Neural cell (in vitro differentiated cells): Measurements from ENCODE around the gene KRTAP4-16. TPM values are rescaled to one million over a fixed set of nuclear protein-coding genes. Genes with fewer than 3 reads are reported as not detected.

Experiments used
- H2AFZ ChIP-seq: fragments of 200-600, 300-800 bp; sonication (generic), shearing (Covaris generic); 2 replicates; pipeline ENCODE4 v1.6.0; 2014; ENCODE audit warnings: low read depth, mild to moderate bottlenecking, antibody characterized with exemption, low read length, moderate library complexity
- H3F3A ChIP-seq: fragments of 200-600 bp; shearing (Covaris generic); 2 replicates; pipeline ENCODE4 v1.6.1; 2016; ENCODE audit warnings: mild to moderate bottlenecking, moderate library complexity, mixed read lengths, antibody characterized with exemption, low read length; ENCODE audit not compliant: insufficient read depth, poor library complexity, severe bottlenecking
- H3K27ac ChIP-seq: fragments of 200-600, 300-800 bp; sonication (generic), shearing (Covaris generic); 2 replicates; pipeline ENCODE4 v1.5.1; 2014; ENCODE audit warnings: mild to moderate bottlenecking, low read length, moderate library complexity
- H3K27me3 ChIP-seq: fragments of 300-800, 200-600 bp; sonication (generic), shearing (Covaris generic); 2 replicates; pipeline ENCODE4 v1.6.0; 2014; ENCODE audit warnings: mild to moderate bottlenecking, low read depth, low read length, moderate library complexity; ENCODE audit not compliant: insufficient read depth
- H3K36me3 ChIP-seq: fragments of 300-800, 200-600 bp; sonication (generic), shearing (Covaris generic); 2 replicates; pipeline ENCODE4 v1.5.1; 2014; ENCODE audit warnings: mild to moderate bottlenecking, antibody characterized with exemption, low read length, moderate library complexity; ENCODE audit not compliant: insufficient read depth
- H3K4me2 ChIP-seq: fragments of 300-800, 200-600 bp; sonication (generic), shearing (Covaris generic); 2 replicates; pipeline ENCODE4 v1.6.0; 2014; ENCODE audit warnings: mild to moderate bottlenecking, low read length
- H3K4me3 ChIP-seq: fragments of 300-800, 200-600 bp; sonication (generic), shearing (Covaris generic); 2 replicates; pipeline ENCODE4 v1.5.1; 2014; ENCODE audit warnings: mild to moderate bottlenecking, low read length, moderate library complexity
- H3K79me2 ChIP-seq: fragments of 200-600 bp; shearing (Covaris generic); replicated peaks from 2 replicates; pipeline ENCODE4 v1.6.0; 2014; ENCODE audit warnings: mild to moderate bottlenecking, low read length, moderate library complexity; ENCODE audit not compliant: insufficient read depth
- H3K9ac ChIP-seq: fragments of 300-800, 200-600 bp; sonication (generic), shearing (Covaris generic); 2 replicates; pipeline ENCODE4 v1.6.1; 2016; ENCODE audit warnings: mild to moderate bottlenecking, low read length, mixed read lengths
- H3K9me2 ChIP-seq: fragments of 200-600 bp; shearing (Covaris generic); 2 replicates; pipeline ENCODE4 v1.6.1; 2016; ENCODE audit warnings: mild to moderate bottlenecking, low read length, mixed read lengths; ENCODE audit not compliant: insufficient read depth
- H3K9me3 ChIP-seq: fragments of 200-600, 300-800 bp; sonication (generic), shearing (Covaris generic); 2 replicates; pipeline ENCODE4 v1.6.1; 2016; ENCODE audit warnings: mild to moderate bottlenecking, mixed run types, low read length, moderate library complexity, mixed read lengths
- H4K20me1 ChIP-seq: fragments of 200-600 bp; shearing (Covaris generic); 2 replicates; pipeline ENCODE4 v1.6.1; 2016; ENCODE audit warnings: mild to moderate bottlenecking, mixed run types; ENCODE audit not compliant: insufficient read depth
- EP300 ChIP-seq: fragments of 450-650 bp; conservative IDR thresholded peaks from 2 replicates; pipeline ENCODE4 v1.6.1; 2014; ENCODE audit warnings: antibody characterized with exemption, mild to moderate bottlenecking, moderate library complexity; ENCODE audit not compliant: poor library complexity, severe bottlenecking
- EZH2 ChIP-seq: fragments of 200-600, 300-800 bp; shearing (Covaris generic), sonication (generic); IDR thresholded peaks from 2 replicates; pipeline ENCODE4 v1.6.1; 2014; ENCODE audit warnings: antibody characterized with exemption, low read length, borderline replicate concordance, mild to moderate bottlenecking; ENCODE audit not compliant: insufficient read depth, poor library complexity, severe bottlenecking
- MXI1 ChIP-seq: fragments of 450-650 bp; conservative IDR thresholded peaks from 2 replicates; pipeline ENCODE4 v1.6.1; 2014; ENCODE audit warnings: antibody characterized with exemption, mild to moderate bottlenecking; ENCODE audit not compliant: poor library complexity, severe bottlenecking
- POLR2AphosphoS5 ChIP-seq: IDR thresholded peaks from 2 replicates; pipeline ENCODE4 v1.6.1; 2012
- RAD21 ChIP-seq: fragments of 450-650 bp; conservative IDR thresholded peaks from 2 replicates; pipeline ENCODE4 v1.6.1; 2014; ENCODE audit warnings: antibody characterized with exemption, mild to moderate bottlenecking, moderate library complexity
- SMC3 ChIP-seq: fragments of 450-650 bp; conservative IDR thresholded peaks from 2 replicates; pipeline ENCODE4 v1.6.1; 2014; ENCODE audit warnings: antibody characterized with exemption, mild to moderate bottlenecking, moderate library complexity; ENCODE audit not compliant: poor library complexity
- TAF1 ChIP-seq: IDR thresholded peaks from 2 replicates; pipeline ENCODE4 v1.6.1; 2012; ENCODE audit warnings: low read depth
- polyA plus RNA-seq: library from polyadenylated mRNA; depleted of rRNA; stranded (reverse); fragments of >200 nt; gene quantifications from 2 replicates; pipeline ENCODE4 v1.2.3, GENCODE V29; 2014
- TF ChIP-seq, protein P1 (sequence below): IDR thresholded peaks from 2 replicates; pipeline ENCODE4 v1.6.1; 2012; ENCODE audit warnings: borderline replicate concordance
- TF ChIP-seq, protein P2 (sequence below): fragments of 450-650 bp; IDR thresholded peaks from 2 replicates; pipeline ENCODE4 v1.5.1; 2014; ENCODE audit warnings: antibody characterized with exemption, mild to moderate bottlenecking, moderate library complexity; ENCODE audit not compliant: poor library complexity, severe bottlenecking

Gene KRTAP4-16
- polyA plus RNA-seq, 1 donor from 2014 or later: not detected

DNA sequence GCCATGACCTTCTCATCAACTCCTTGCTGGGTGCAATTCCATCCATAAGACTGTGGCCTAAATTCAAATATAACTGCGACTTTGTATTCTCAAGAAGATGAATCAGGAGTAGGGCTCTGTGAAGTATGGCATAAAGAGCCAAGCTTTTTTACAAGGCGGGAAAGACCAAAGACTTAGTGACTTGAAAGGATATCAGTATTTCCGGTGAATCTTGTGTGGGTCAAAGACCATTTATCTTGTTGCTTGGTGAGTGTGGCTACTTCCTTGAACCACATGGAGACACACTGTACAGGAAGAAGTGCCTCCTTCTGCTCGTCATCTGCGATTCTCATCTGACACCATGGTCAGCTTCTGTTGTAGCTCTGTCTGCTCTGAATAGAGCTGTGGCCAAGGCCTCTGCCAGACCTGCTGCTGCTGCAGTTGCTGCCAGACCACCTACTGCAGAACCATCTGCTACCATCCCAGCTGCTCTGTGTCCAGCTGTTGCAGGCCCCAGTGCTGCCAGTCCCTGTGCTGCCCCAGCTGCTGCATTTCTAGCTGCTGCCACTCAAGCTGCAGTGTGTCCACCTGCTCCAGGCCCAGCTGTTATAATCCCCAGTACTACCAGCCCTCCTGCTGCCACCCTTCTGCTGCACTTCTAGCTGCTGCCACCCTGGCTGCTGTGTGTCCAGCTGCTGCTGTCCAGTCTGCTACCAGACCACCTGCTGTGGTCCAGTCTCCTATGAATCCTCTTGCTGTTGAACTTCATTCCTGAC is 30.2 kb downstream of the KRTAP4-16 start:
- no peak overlapping the region for H3K27ac ChIP-seq
- TF ChIP-seq POLR2AphosphoS5 (no peak), SMC3 (no peak), EZH2 (no peak), EP300 (no peak), TAF1 (no peak), RAD21 (no peak), MXI1 (no peak)
- TF ChIP-seq, protein P1, sequence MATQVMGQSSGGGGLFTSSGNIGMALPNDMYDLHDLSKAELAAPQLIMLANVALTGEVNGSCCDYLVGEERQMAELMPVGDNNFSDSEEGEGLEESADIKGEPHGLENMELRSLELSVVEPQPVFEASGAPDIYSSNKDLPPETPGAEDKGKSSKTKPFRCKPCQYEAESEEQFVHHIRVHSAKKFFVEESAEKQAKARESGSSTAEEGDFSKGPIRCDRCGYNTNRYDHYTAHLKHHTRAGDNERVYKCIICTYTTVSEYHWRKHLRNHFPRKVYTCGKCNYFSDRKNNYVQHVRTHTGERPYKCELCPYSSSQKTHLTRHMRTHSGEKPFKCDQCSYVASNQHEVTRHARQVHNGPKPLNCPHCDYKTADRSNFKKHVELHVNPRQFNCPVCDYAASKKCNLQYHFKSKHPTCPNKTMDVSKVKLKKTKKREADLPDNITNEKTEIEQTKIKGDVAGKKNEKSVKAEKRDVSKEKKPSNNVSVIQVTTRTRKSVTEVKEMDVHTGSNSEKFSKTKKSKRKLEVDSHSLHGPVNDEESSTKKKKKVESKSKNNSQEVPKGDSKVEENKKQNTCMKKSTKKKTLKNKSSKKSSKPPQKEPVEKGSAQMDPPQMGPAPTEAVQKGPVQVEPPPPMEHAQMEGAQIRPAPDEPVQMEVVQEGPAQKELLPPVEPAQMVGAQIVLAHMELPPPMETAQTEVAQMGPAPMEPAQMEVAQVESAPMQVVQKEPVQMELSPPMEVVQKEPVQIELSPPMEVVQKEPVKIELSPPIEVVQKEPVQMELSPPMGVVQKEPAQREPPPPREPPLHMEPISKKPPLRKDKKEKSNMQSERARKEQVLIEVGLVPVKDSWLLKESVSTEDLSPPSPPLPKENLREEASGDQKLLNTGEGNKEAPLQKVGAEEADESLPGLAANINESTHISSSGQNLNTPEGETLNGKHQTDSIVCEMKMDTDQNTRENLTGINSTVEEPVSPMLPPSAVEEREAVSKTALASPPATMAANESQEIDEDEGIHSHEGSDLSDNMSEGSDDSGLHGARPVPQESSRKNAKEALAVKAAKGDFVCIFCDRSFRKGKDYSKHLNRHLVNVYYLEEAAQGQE: no peak
- TF ChIP-seq, protein P2, sequence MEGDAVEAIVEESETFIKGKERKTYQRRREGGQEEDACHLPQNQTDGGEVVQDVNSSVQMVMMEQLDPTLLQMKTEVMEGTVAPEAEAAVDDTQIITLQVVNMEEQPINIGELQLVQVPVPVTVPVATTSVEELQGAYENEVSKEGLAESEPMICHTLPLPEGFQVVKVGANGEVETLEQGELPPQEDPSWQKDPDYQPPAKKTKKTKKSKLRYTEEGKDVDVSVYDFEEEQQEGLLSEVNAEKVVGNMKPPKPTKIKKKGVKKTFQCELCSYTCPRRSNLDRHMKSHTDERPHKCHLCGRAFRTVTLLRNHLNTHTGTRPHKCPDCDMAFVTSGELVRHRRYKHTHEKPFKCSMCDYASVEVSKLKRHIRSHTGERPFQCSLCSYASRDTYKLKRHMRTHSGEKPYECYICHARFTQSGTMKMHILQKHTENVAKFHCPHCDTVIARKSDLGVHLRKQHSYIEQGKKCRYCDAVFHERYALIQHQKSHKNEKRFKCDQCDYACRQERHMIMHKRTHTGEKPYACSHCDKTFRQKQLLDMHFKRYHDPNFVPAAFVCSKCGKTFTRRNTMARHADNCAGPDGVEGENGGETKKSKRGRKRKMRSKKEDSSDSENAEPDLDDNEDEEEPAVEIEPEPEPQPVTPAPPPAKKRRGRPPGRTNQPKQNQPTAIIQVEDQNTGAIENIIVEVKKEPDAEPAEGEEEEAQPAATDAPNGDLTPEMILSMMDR: no peak
- no peaks in the 10 kb centered on the region for H4K20me1 ChIP-seq
- H3K4me2 ChIP-seq: no peak overlapping the region
- no peaks in the 10 kb centered on the region for H3K36me3 ChIP-seq
- no peaks in the 10 kb centered on the region for H3F3A ChIP-seq
- H2AFZ ChIP-seq: no peak overlapping the region
- no peaks in the 10 kb centered on the region for H3K9me3 ChIP-seq
- H3K27me3 ChIP-seq: no peaks in the 10 kb centered on the region
- H3K9me2 ChIP-seq: no peaks in the 10 kb centered on the region
- H3K4me3 ChIP-seq: no peak overlapping the region
- no peak overlapping the region for H3K9ac ChIP-seq
- H3K79me2 ChIP-seq: no peaks in the 10 kb centered on the region

DNA sequence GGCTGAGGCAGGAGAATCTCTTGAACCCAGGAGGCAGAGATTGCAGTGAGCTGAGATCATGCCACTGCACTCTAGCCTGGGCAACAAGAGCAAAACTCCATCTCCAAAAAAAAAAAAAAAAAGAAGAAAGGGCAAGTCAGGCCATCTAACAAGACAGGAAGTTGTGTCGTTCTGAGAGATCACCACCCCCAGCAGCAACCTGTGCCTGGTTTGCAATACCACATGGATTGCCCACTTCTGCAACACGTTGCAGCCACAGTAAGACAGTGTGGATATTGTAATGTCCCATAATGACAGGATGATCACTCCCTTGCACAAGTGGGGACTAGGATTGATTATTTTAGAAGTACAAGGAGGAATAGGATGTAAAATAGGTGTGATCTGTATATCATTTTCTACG is 33.0 kb downstream of the KRTAP4-16 start:
- Histone ChIP-seq H3K4me2 (no peak overlapping the region), H3K27me3 (no peaks in the 10 kb centered on the region), H3K27ac (no peak overlapping the region), H4K20me1 (no peaks in the 10 kb centered on the region), H3K9me3 (no peaks in the 10 kb centered on the region), H3K9me2 (no peaks in the 10 kb centered on the region), H2AFZ (no peak overlapping the region), H3K36me3 (no peaks in the 10 kb centered on the region), H3K79me2 (no peaks in the 10 kb centered on the region), H3K4me3 (no peak overlapping the region), H3F3A (no peaks in the 10 kb centered on the region), H3K9ac (no peak overlapping the region)
- TF ChIP-seq POLR2AphosphoS5: no peak
- no peak for TF ChIP-seq MXI1
- no peak for TF ChIP-seq EP300
- no peak for TF ChIP-seq RAD21
- no peak for TF ChIP-seq TAF1
- TF ChIP-seq, protein P2: no peak
- no peak for TF ChIP-seq EZH2
- TF ChIP-seq, protein P1: no peak
- TF ChIP-seq SMC3: no peak
